CD14-positive monocyte (primary cell): Measurements from ENCODE around the gene INPP5A. TPM values are rescaled to one million over a fixed set of nuclear protein-coding genes. Genes with fewer than 3 reads are reported as not detected.

ENCODE experiments used
- DNase-seq, 3 donors: peaks; one replicate each; pipeline ENCODE4 v3.0.0-alpha.2; 2011 to 2022
- H2AFZ ChIP-seq: 2 replicates; pipeline ENCODE4 v1.6.0; 2012; ENCODE audit warnings: mild to moderate bottlenecking, low read depth, low read length, inconsistent platforms; ENCODE audit not compliant: insufficient read depth, poor library complexity, severe bottlenecking
- H3K27ac ChIP-seq, 2 donors: 1 replicate in 1 of 2; 2 replicates in 1 of 2; pipeline ENCODE4 v1.5.1; 2012 to 2013; ENCODE audit warnings: low read length in 2 of 2, control low read depth in 1 of 2, inconsistent platforms in 1 of 2, low read depth in 1 of 2, mild to moderate bottlenecking in 1 of 2
- H3K27me3 ChIP-seq, 2 donors: one replicate each; pipeline versions ENCODE4 v1.6.0 to v1.6.1; 2011 to 2013; ENCODE audit warnings: low read length in 2 of 2; ENCODE audit not compliant: control insufficient read depth in 2 of 2, insufficient read depth in 2 of 2
- H3K36me3 ChIP-seq, 2 donors: replicated peaks in 1 of 2; 1 replicate in 1 of 2; 2 replicates in 1 of 2; pipeline versions ENCODE4 v1.5.1 to v1.6.1; 2012 to 2013; ENCODE audit warnings: low read length in 2 of 2, control low read depth in 1 of 2, inconsistent platforms in 1 of 2, mild to moderate bottlenecking in 1 of 2; ENCODE audit not compliant: insufficient read depth in 2 of 2, control insufficient read depth in 1 of 2
- H3K4me1 ChIP-seq, 2 donors: 1 replicate in 1 of 2; 2 replicates in 1 of 2; pipeline versions ENCODE4 v1.5.1 to v1.6.1; 2012 to 2013; ENCODE audit warnings: low read length in 2 of 2, control low read depth in 1 of 2, inconsistent platforms in 1 of 2, mild to moderate bottlenecking in 1 of 2, moderate library complexity in 1 of 2; ENCODE audit not compliant: insufficient read depth in 2 of 2, control insufficient read depth in 1 of 2
- H3K4me2 ChIP-seq: replicated peaks from 2 replicates; pipeline ENCODE3; 2012; ENCODE audit warnings: low read length, moderate library complexity, mild to moderate bottlenecking; ENCODE audit not compliant: poor library complexity, severe bottlenecking; ENCODE audit errors: extremely low read depth
- H3K4me3 ChIP-seq, 3 experiments: fragments of 200-600 bp in 1 of 3; sonication (generic) in 1 of 3; replicated peaks in 1 of 3; 1 replicate in 2 of 3; 2 replicates in 1 of 3; pipeline ENCODE4 v1.5.1; 2011 to 2013; ENCODE audit warnings: low read length in 3 of 3, mild to moderate bottlenecking in 3 of 3, control low read depth in 2 of 3, low read depth in 2 of 3, inconsistent platforms in 1 of 3, moderate library complexity in 1 of 3
- H3K79me2 ChIP-seq: 2 replicates; pipeline ENCODE4 v1.6.0; 2012; ENCODE audit warnings: mild to moderate bottlenecking, control low read depth, inconsistent platforms, low read length, moderate library complexity; ENCODE audit not compliant: insufficient read depth
- H3K9ac ChIP-seq: 2 replicates; pipeline ENCODE4 v1.6.0; 2017; ENCODE audit warnings: low read length, mild to moderate bottlenecking; ENCODE audit not compliant: insufficient read depth, poor library complexity, severe bottlenecking
- H3K9me3 ChIP-seq, 2 donors: replicated peaks in 1 of 2; 1 replicate in 1 of 2; 2 replicates in 1 of 2; pipeline versions ENCODE4 v1.5.1 to v1.6.1; 2012 to 2013; ENCODE audit warnings: low read length in 2 of 2, control low read depth in 1 of 2; ENCODE audit not compliant: control insufficient read depth in 1 of 2, insufficient read depth in 1 of 2
- H4K20me1 ChIP-seq: 2 replicates; pipeline ENCODE4 v1.6.0; 2012; ENCODE audit warnings: mild to moderate bottlenecking, low read length, control low read depth, moderate library complexity; ENCODE audit not compliant: insufficient read depth
- H3K27ac Mint-ChIP-seq, 7 donors: one replicate each; pipeline ENCODE4 v1.8.0; 2020; ENCODE audit warnings: mild to moderate bottlenecking in 7 of 7, mixed read lengths in 7 of 7, moderate library complexity in 6 of 7, inconsistent platforms in 2 of 7
- H3K27me3 Mint-ChIP-seq, 3 donors: one replicate each; pipeline ENCODE4 v1.8.0; 2021 to 2022; ENCODE audit warnings: low read depth in 3 of 3, mild to moderate bottlenecking in 3 of 3, mixed read lengths in 3 of 3, moderate library complexity in 3 of 3, inconsistent platforms in 1 of 3
- H3K36me3 Mint-ChIP-seq, 2 donors: one replicate each; pipeline ENCODE4 v1.8.0; 2020; ENCODE audit warnings: mixed read lengths in 2 of 2, inconsistent platforms in 1 of 2, mild to moderate bottlenecking in 1 of 2
- H3K4me1 Mint-ChIP-seq: one replicate; pipeline ENCODE4 v1.8.0; 2020; ENCODE audit warnings: mild to moderate bottlenecking, mixed read lengths
- H3K4me3 Mint-ChIP-seq, 2 donors: one replicate each; pipeline ENCODE4 v1.8.0; 2020; ENCODE audit warnings: mild to moderate bottlenecking in 2 of 2, mixed read lengths in 2 of 2, moderate library complexity in 1 of 2
- H3K9me3 Mint-ChIP-seq, 7 donors: one replicate each; pipeline ENCODE4 v1.8.0; 2020 to 2022; ENCODE audit warnings: mixed read lengths in 7 of 7, mild to moderate bottlenecking in 6 of 7, moderate library complexity in 6 of 7, inconsistent platforms in 2 of 7
- WGBS: methylation state at CpG from one replicate; pipeline ENCODE4 v1.1.5; 2013; ENCODE audit warnings: missing lambda C conversion rate; ENCODE audit not compliant: insufficient coverage; 5-methylcytosine and 5-hydroxymethylcytosine counted together
- intact Hi-C, 2 donors: fragments of 100-400 bp; cut with micrococcal nuclease; formaldehyde crosslinking; loops; one replicate each; pipeline versions ENCODE4 v1.15.0 to v1.15.1; 2023
- polyA plus RNA-seq, 3 donors: library from polyadenylated mRNA; depleted of rRNA in 1 of 3; unstranded in 2 of 3; stranded (reverse) in 1 of 3; fragments of 300-500 nt in 2 of 3; fragments of >200 nt in 1 of 3; fragmentation: Illumina TruSeq in 2 of 3; gene quantifications; 1 replicate in 2 of 3; 2 replicates in 1 of 3; pipeline ENCODE4 v1.2.3, GENCODE V29; 2012 to 2021
- TF ChIP-seq, protein P1 (sequence below): fragments of 200-600 bp; IDR thresholded peaks from one replicate; pipeline ENCODE4 v1.8.0; 2022; ENCODE audit warnings: antibody characterized with exemption, mild to moderate bottlenecking

Gene INPP5A
- polyA plus RNA-seq, 3 donors = 0.87 to 17.2 (median 2.9) TPM

DNA sequence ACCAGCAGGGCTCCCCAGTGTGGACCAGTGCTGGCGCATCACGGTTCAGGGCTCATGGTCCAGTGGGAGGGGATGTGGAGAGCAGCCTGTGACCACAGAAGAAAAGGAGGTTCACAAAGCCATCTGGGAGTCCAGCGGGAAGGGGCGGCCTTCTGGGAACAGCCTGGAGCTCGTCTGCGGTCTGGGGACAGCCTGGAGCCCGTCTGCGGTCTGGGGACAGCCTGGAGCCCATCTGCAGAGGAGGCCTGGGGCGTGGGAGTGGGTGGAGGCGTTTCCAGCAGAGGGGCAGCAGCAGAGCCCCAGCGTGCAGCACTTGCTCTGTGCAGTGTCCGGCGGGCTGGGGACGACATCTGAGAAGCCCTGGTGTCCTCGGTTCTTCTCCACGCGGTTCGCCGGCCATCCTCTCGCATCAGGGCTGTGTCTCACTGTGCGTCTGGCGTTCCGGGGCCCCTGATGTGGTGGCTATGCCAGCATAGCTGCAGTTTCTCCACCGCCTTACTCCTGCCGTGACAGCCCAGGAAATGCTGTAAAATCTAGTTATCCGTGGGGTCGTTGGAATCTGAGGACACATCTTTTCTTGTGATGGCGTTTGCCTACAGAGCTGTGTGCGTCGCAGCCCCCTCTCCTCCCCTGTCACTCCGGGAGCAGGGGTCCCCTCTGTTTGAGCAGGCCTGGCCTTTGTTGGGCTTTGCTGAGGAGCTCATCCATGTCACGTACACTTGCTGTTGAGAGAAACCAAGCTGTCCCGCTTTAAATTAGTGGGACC is 104.6 kb downstream of the INPP5A start:
- Histone ChIP-seq H3K4me1 (peaks cover 4% of the 10 kb centered on the region in 2 donors), H3K79me2 (peaks cover 72% of the 10 kb centered on the region), H3K4me2 (no peak overlapping the region), H3K36me3 (peaks cover 4 to 15% of the 10 kb centered on the region in 2 donors), H3K4me3 (no peak overlapping the region), H4K20me1 (peaks cover 89% of the 10 kb centered on the region), H3K9ac (no peak overlapping the region), H2AFZ (no peak overlapping the region), H3K9me3 (no peaks in the 10 kb centered on the region), H3K27me3 (no peaks in the 10 kb centered on the region), H3K27ac (no peak overlapping the region)
- H3K27ac Mint-ChIP-seq = peak overlapping the region in 1 of 7 donors; percentile 77
- peaks cover 0 to 2% (median 1%) of the 10 kb centered on the region in 3 donors for H3K27me3 Mint-ChIP-seq
- peaks cover 14 to 34% of the 10 kb centered on the region in 2 donors for H3K36me3 Mint-ChIP-seq
- peaks cover 10% of the 10 kb centered on the region for H3K4me1 Mint-ChIP-seq
- DNase-seq = no peak
- TF ChIP-seq, protein P1, sequence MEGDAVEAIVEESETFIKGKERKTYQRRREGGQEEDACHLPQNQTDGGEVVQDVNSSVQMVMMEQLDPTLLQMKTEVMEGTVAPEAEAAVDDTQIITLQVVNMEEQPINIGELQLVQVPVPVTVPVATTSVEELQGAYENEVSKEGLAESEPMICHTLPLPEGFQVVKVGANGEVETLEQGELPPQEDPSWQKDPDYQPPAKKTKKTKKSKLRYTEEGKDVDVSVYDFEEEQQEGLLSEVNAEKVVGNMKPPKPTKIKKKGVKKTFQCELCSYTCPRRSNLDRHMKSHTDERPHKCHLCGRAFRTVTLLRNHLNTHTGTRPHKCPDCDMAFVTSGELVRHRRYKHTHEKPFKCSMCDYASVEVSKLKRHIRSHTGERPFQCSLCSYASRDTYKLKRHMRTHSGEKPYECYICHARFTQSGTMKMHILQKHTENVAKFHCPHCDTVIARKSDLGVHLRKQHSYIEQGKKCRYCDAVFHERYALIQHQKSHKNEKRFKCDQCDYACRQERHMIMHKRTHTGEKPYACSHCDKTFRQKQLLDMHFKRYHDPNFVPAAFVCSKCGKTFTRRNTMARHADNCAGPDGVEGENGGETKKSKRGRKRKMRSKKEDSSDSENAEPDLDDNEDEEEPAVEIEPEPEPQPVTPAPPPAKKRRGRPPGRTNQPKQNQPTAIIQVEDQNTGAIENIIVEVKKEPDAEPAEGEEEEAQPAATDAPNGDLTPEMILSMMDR = no peak
- no peak overlapping the region for H3K4me3 Mint-ChIP-seq
- intact Hi-C loops = no loop called here
- peaks cover 0 to 2% (median 0%) of the 10 kb centered on the region in 7 donors for H3K9me3 Mint-ChIP-seq
- WGBS = 95% methylated on average over 30 of the region's 33 CpGs

DNA sequence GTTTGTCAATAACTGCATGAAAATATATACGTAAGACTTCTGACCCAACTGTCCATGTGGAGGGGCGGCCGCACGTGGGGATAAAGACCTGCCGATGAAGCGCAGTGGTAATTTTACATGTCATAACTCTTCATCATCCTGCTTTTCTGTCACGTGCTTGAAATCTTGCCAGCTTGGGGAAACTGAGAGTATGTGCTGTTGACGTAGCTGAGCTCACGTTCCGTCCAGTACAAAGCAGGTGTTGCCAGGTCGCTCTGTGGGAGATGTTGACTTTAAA is 105.1 kb downstream of the INPP5A start:
- DNase-seq = no peak

More for the DNA sequence above, 105.1 kb downstream of the INPP5A start:
- H3K9me3 Mint-ChIP-seq = peaks cover 0 to 2% (median 0%) of the 10 kb centered on the region in 7 donors
- Histone ChIP-seq H3K79me2 (peaks cover 66% of the 10 kb centered on the region), H3K36me3 (peaks cover 8 to 19% of the 10 kb centered on the region in 2 donors), H3K4me1 (peaks cover under 1 to 1% of the 10 kb centered on the region in 2 donors), H4K20me1 (peaks cover 88% of the 10 kb centered on the region), H3K4me2 (no peak overlapping the region), H2AFZ (no peak overlapping the region), H3K27ac (no peak overlapping the region), H3K27me3 (no peaks in the 10 kb centered on the region), H3K4me3 (no peak overlapping the region), H3K9me3 (no peaks in the 10 kb centered on the region), H3K9ac (no peak overlapping the region)
- peaks cover 17 to 38% of the 10 kb centered on the region in 2 donors for H3K36me3 Mint-ChIP-seq
- WGBS = 100% methylated on average over 4 of the region's 11 CpGs
- peak overlapping the region in 1 of 7 donors; percentile 21 for H3K27ac Mint-ChIP-seq
- H3K4me3 Mint-ChIP-seq = no peak overlapping the region
- intact Hi-C loops = no loop called here
- TF ChIP-seq, protein P1 = no peak
- peaks cover 4% of the 10 kb centered on the region for H3K4me1 Mint-ChIP-seq
- peaks cover 0 to 1% (median 0%) of the 10 kb centered on the region in 3 donors for H3K27me3 Mint-ChIP-seq
